UCSD-AML1 (cell line): ENCODE data around the gene ZNF683.

ENCODE experiments used
- DNase-seq: peaks from one replicate; lab custom pipeline; 2025; ENCODE audit not compliant: unreplicated experiment; lab: John Stamatoyannopoulos, UW

Gene ZNF683

GRCh38 chr1:26359981-26360806, 12.4 kb downstream of the ZNF683 start:
- no peak for DNase-seq

GRCh38 chr1:26358411-26359384, 13.9 kb downstream of the ZNF683 start:
- DNase-seq = no peak

- DNase-seq = no peak
These were observed 15.4 kb downstream of the ZNF683 start for GRCh38 chr1:26357121-26357602.

- DNase-seq = no peak
These were observed 16.4 kb downstream of the ZNF683 start for GRCh38 chr1:26356106-26356505.

- DNase-seq = no peak
These were observed 17.6 kb downstream of the ZNF683 start for GRCh38 chr1:26354972-26355371.

GRCh38 chr1:26353976-26354820, 18.4 kb downstream of the ZNF683 start, which contains the start of gene CRYBG2:
CRYBG2 (minus strand) TSS chr1:26354130; CDS start chr1:26346657, 7,473 bp downstream.
- DNase-seq = no peak

GRCh38 chr1:26353210-26353859, 19.2 kb downstream of the ZNF683 start:
- no peak for DNase-seq

- no peak for DNase-seq
These were observed 20.2 kb downstream of the ZNF683 start for GRCh38 chr1:26352338-26352679.

GRCh38 chr1:26351590-26352337, 20.8 kb downstream of the ZNF683 start:
- no peak for DNase-seq

- no peak for DNase-seq
These were observed 21.6 kb downstream of the ZNF683 start for GRCh38 chr1:26350701-26351589.

GRCh38 chr1:26350343-26350700, 22.2 kb downstream of the ZNF683 start:
- DNase-seq = no peak

GRCh38 chr1:26349877-26350244, 22.7 kb downstream of the ZNF683 start:
- no peak for DNase-seq

GRCh38 chr1:26349188-26349876, 23.2 kb downstream of the ZNF683 start:
- no peak for DNase-seq

- no peak for DNase-seq
These were observed 26.1 kb downstream of the ZNF683 start for GRCh38 chr1:26346274-26347033.

- no peak for DNase-seq
These were observed 26.8 kb downstream of the ZNF683 start for GRCh38 chr1:26345718-26346117.

- no peak for DNase-seq
These were observed 28.2 kb downstream of the ZNF683 start for GRCh38 chr1:26344147-26344920.

- no peak for DNase-seq
These were observed 32.5 kb downstream of the ZNF683 start for GRCh38 chr1:26340047-26340481.
